Measurements from ENCODE around the gene NEIL3.

- TF ChIP-seq, protein P1, sequence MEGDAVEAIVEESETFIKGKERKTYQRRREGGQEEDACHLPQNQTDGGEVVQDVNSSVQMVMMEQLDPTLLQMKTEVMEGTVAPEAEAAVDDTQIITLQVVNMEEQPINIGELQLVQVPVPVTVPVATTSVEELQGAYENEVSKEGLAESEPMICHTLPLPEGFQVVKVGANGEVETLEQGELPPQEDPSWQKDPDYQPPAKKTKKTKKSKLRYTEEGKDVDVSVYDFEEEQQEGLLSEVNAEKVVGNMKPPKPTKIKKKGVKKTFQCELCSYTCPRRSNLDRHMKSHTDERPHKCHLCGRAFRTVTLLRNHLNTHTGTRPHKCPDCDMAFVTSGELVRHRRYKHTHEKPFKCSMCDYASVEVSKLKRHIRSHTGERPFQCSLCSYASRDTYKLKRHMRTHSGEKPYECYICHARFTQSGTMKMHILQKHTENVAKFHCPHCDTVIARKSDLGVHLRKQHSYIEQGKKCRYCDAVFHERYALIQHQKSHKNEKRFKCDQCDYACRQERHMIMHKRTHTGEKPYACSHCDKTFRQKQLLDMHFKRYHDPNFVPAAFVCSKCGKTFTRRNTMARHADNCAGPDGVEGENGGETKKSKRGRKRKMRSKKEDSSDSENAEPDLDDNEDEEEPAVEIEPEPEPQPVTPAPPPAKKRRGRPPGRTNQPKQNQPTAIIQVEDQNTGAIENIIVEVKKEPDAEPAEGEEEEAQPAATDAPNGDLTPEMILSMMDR (IDR thresholded peaks at IDR 0.05), result no peak
- TF ChIP-seq POLR2A (IDR thresholded peaks at IDR 0.05) (no peak), POLR2AphosphoS5 (IDR thresholded peaks at IDR 0.05) (no peak), EP300 (IDR thresholded peaks at IDR 0.05) (no peak)
Measured at GRCh38 chr4:177349191-177349590, 39.5 kb downstream of the NEIL3 start.

All from sigmoid colon (tissue), 4 donors.